ENCODE measurements around the gene EPB41L2.

DNA sequence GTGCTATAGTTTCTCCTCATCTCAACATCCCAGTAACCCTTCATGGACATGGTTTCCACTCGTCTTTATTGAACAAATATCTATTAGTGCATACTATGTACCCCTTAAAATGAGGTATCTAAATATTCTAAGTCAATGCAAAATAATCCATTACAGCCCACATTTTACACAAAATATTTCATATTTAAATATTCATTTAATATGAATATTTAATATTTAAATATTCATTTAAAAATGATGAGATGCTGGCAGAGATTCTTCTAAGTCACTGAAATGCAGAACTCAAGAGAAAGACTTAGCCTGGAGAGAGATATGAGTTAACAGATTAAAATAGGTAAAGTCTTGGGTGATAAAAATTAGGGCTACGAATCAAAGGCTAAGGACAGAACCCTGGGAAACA is 17.9 kb downstream of the EPB41L2 start:
- TF ChIP-seq CTCF (IDR thresholded peaks at IDR 0.05 in 4 of 5, conservative IDR thresholded peaks at IDR 0.05 in 1 of 5) = no peak
- TF ChIP-seq POLR2A (IDR thresholded peaks at IDR 0.05) = no peak
